ENCODE results near the gene CEP164. TPM values are rescaled to one million over a fixed set of nuclear protein-coding genes. Genes with fewer than 3 reads are reported as not detected.

Gene CEP164
- total RNA-seq, 1 donor from 2014 or later: 20.3 TPM

DNA sequence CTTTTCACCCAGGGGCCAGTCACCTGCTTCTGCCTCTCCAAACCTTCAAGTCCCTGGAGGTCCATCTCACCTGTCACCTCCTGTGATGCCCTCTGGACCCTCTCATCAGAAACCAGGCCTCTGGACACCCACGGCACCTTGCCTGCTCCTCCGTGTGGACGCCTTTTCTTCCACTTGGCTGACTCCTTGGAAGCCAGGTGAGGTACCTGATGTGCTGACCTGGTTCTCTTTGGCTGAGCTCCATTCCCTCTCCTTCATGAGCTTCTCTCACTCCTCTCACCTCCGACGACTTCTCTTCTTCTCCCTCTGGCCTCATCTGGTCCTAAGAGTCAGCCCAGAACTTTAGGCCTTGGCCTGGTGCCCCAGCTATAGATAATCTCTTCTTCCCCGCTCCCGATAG is 99.3 kb downstream of the CEP164 start:
- TF ChIP-seq, protein P1, sequence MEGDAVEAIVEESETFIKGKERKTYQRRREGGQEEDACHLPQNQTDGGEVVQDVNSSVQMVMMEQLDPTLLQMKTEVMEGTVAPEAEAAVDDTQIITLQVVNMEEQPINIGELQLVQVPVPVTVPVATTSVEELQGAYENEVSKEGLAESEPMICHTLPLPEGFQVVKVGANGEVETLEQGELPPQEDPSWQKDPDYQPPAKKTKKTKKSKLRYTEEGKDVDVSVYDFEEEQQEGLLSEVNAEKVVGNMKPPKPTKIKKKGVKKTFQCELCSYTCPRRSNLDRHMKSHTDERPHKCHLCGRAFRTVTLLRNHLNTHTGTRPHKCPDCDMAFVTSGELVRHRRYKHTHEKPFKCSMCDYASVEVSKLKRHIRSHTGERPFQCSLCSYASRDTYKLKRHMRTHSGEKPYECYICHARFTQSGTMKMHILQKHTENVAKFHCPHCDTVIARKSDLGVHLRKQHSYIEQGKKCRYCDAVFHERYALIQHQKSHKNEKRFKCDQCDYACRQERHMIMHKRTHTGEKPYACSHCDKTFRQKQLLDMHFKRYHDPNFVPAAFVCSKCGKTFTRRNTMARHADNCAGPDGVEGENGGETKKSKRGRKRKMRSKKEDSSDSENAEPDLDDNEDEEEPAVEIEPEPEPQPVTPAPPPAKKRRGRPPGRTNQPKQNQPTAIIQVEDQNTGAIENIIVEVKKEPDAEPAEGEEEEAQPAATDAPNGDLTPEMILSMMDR (IDR thresholded peaks at IDR 0.05; ENCODE audit: insufficient read depth, low read length, severe bottlenecking): no peak
- DNase-seq (ENCODE audit: low read depth): no peak
- FAIRE-seq: no peak
- Histone ChIP-seq H3K36me3 (ENCODE audit: control insufficient read depth, insufficient read depth, low read length) (no peaks in the 10 kb centered on the region), H3K27me3 (ENCODE audit: control insufficient read depth, insufficient read depth, low read length) (peaks cover 2% of the 10 kb centered on the region), H3K4me3 (ENCODE audit: low read depth, low read length) (no peak overlapping the region)

DNA sequence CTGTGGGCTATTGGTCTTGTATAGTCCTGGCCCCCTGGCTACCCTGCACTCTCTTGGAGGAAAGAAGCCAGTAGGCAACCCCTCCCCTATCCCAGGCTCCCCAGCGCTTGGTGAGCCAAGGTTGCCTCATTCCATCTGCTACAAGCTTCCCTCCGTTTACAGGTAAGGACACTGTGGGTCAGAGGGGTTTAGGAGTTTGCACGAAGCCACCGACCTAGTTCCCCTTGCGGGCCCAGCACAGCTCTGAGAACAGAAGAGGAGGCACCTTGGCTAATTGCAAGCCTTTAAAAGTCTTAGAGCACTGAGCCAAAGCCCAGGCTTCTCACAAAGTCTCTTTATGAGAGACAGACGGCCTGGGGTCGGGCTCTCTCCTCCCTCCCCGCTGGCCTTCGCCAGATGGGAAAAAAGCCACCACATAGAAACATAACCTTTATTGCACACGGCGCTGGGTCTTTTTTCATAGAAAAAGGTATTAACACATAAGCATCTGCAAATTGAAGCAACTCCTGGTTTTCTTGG is 99.8 kb downstream of the CEP164 start:
- DNase-seq (ENCODE audit: low read depth) (no peak), FAIRE-seq (no peak)
- no peak overlapping the region for H3K4me3 ChIP-seq (ENCODE audit: low read depth, low read length)
- H3K27me3 ChIP-seq (ENCODE audit: control insufficient read depth, insufficient read depth, low read length): no peaks in the 10 kb centered on the region
- no peaks in the 10 kb centered on the region for H3K36me3 ChIP-seq (ENCODE audit: control insufficient read depth, insufficient read depth, low read length)
- TF ChIP-seq, protein P1 (IDR thresholded peaks at IDR 0.05; ENCODE audit: insufficient read depth, low read length, severe bottlenecking): no peak

DNA sequence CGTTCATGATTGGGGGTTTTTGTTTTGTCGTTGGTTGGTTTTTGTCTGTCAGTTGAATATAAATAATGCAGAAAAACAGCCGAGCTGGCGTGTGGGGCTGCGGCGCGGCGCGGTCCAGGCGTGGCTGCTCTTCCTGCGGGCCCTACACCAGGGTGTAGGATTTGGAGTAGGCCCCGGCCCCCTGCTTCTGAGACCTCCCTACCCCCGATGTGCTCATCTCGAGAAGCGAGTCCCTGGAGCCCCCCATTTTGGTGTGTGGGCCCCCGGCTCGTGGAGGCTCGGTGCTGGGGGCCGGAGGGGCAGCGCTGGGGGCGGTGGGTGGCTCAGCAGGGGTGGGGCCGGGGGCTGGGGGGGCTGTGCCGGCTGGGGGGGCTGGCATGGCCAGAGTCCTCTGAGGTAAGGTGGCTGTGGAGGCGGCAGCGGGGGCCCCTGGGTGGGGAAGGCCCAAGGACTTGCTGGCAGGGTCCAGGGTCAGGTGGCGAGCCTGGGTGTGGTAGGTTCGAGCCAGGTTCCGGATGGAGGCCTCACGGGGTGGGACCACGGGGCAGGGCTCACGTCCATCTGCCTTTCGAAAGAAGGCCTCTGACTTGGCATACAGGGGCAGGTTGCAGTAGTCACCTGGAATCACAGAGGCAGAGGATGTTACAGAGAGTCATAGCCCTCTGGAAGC is 100.7 kb downstream of the CEP164 start:
- no peak for DNase-seq (ENCODE audit: low read depth)
- no peak for FAIRE-seq
- Histone ChIP-seq H3K27me3 (ENCODE audit: control insufficient read depth, insufficient read depth, low read length) (no peaks in the 10 kb centered on the region), H3K4me3 (ENCODE audit: low read depth, low read length) (no peak overlapping the region), H3K36me3 (ENCODE audit: control insufficient read depth, insufficient read depth, low read length) (no peaks in the 10 kb centered on the region)
- TF ChIP-seq, protein P1 (IDR thresholded peaks at IDR 0.05; ENCODE audit: insufficient read depth, low read length, severe bottlenecking): no peak

DNA sequence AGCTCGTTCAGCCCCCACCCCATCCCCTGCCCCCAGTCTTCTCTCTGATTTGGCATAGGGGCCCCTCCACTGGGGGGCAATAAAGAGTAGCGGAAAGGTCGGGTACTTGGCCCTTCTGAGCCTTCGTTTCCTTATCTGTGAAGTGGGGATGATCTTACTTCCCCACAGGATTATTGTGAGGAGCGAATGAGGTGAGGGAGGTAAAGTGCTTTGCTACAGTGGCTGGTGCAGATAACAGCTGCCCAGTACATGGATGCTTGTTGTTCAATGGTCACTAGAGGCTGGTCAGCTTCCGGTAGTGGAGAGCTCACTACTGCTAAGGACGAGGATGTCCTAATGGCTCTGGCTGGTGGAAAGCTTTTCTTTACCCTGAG is 101.2 kb downstream of the CEP164 start:
- TF ChIP-seq, protein P1 (IDR thresholded peaks at IDR 0.05; ENCODE audit: insufficient read depth, low read length, severe bottlenecking): no peak
- H3K27me3 ChIP-seq (ENCODE audit: control insufficient read depth, insufficient read depth, low read length): no peaks in the 10 kb centered on the region
- FAIRE-seq: no peak

DNA sequence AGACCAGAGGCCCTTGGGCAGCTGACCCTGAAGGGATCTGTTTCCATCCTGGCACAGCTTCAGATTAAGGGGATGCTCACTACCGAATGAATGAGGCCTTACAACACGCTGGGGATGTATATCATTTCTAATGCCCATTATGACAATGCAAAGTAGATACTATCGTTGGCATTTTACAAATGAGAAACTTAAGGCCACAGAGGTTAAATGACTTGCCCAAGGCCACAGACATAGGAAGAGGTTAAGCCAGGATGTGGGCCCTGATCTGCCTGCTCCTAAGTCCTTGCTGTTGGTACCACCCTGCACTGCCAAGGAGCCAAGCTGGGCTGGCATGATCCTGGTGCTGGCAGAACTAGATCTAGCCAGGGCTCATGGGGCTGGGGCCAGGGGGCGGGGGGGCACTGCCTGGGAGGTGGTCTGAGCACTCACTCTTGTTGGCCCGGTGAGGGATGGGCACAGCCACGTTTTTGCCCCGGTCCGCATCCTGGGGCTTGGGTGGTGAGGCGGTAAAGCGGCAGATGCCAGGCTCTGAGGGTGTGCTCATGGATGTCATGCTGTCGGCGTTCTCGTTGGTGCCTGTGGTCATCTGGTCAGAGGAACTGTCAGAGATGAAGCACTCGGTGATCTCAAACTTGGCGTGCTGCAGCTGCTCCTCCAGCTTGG is 102.8 kb downstream of the CEP164 start:
- Histone ChIP-seq H3K4me3 (ENCODE audit: low read depth, low read length) (no peak overlapping the region), H3K36me3 (ENCODE audit: control insufficient read depth, insufficient read depth, low read length) (no peaks in the 10 kb centered on the region), H3K27me3 (ENCODE audit: control insufficient read depth, insufficient read depth, low read length) (no peaks in the 10 kb centered on the region)
- no peak for FAIRE-seq
- no peak for DNase-seq (ENCODE audit: low read depth)
- TF ChIP-seq, protein P1 (IDR thresholded peaks at IDR 0.05; ENCODE audit: insufficient read depth, low read length, severe bottlenecking): no peak

More for the DNA sequence above, 101.2 kb downstream of the CEP164 start:
- no peak for DNase-seq (ENCODE audit: low read depth)
- Histone ChIP-seq H3K36me3 (ENCODE audit: control insufficient read depth, insufficient read depth, low read length) (no peaks in the 10 kb centered on the region), H3K4me3 (ENCODE audit: low read depth, low read length) (no peak overlapping the region)

Data from bronchial epithelial cell (primary cell).